Thyroid gland (tissue), 4 donors: ENCODE data around the gene MTF1.

Source experiments
- CTCF ChIP-seq, 6 experiments: fragments of 200-600 bp in 3 of 6; fragments of 450-650 bp in 3 of 6; sonication (generic) in 3 of 6; IDR thresholded peaks; one replicate each; pipeline ENCODE4 v1.5.1; 2016 to 2019; ENCODE audit warnings: antibody characterized with exemption in 6 of 6, mild to moderate bottlenecking in 2 of 6, inconsistent platforms in 1 of 6, moderate library complexity in 1 of 6
- POLR2A ChIP-seq, 2 donors: fragments of 450-650 bp; IDR thresholded peaks; one replicate each; pipeline ENCODE4 v1.6.1; 2017; ENCODE audit warnings: antibody characterized with exemption in 2 of 2, mild to moderate bottlenecking in 2 of 2, moderate library complexity in 1 of 2

- no peak for TF ChIP-seq CTCF (IDR thresholded peaks at IDR 0.05)
- TF ChIP-seq POLR2A (IDR thresholded peaks at IDR 0.05) = no peak
Measured at GRCh38 chr1:37807220-37807554, 52.2 kb downstream of the MTF1 start.
